Activated CD8-positive, alpha-beta memory T cell treated with anti-CD3 and anti-CD28 coated beads, Interleukin-2, amount 50 U/mL, for 24 hours (primary cell): Measurements from ENCODE around the gene MAD2L1BP.
"Not testable (repeated sequence)": the region's sequence is repeated elsewhere in the genome, so short reads cannot be mapped to it uniquely, and the experiment has no call there.

Source experiments
- DNase-seq: peaks from one replicate; pipeline ENCODE4 v3.0.0-alpha.2; 2020; ENCODE audit errors: extremely low read depth

Gene MAD2L1BP

GRCh38 chr6:43635387-43636307 is at the start of gene MAD2L1BP:
MAD2L1BP (plus strand) TSS chr6:43635840; CDS start chr6:43635876, 36 bp downstream.
- DNase-seq, result peak; percentile 63

- no peak for DNase-seq
Observed at GRCh38 chr6:43588194-43588593, 47.4 kb upstream of the MAD2L1BP start.

- not testable (repeated sequence) for DNase-seq
Observed at GRCh38 chr6:43589564-43589963, 46.1 kb upstream of the MAD2L1BP start.

GRCh38 chr6:43593938-43594337 is 41.7 kb upstream of the MAD2L1BP start:
- no peak for DNase-seq

- no peak for DNase-seq
Observed at GRCh38 chr6:43600595-43600994, 35.0 kb upstream of the MAD2L1BP start.

- DNase-seq, result no peak
Observed at GRCh38 chr6:43604174-43604573, 31.5 kb upstream of the MAD2L1BP start.

- DNase-seq, result no peak
Observed at GRCh38 chr6:43606019-43606418, 29.6 kb upstream of the MAD2L1BP start.

GRCh38 chr6:43608310-43608763 is 27.3 kb upstream of the MAD2L1BP start:
- no peak for DNase-seq

GRCh38 chr6:43608807-43609206 is 26.8 kb upstream of the MAD2L1BP start:
- no peak for DNase-seq

- DNase-seq, result no peak
Observed at GRCh38 chr6:43609402-43609801, 26.2 kb upstream of the MAD2L1BP start.

- no peak for DNase-seq
Observed at GRCh38 chr6:43610431-43610830, 25.2 kb upstream of the MAD2L1BP start.

GRCh38 chr6:43613721-43614395 is 21.8 kb upstream of the MAD2L1BP start:
- DNase-seq, result no peak

GRCh38 chr6:43614396-43614730 is 21.3 kb upstream of the MAD2L1BP start:
- no peak for DNase-seq

- no peak for DNase-seq
Observed at GRCh38 chr6:43616725-43617472, 18.7 kb upstream of the MAD2L1BP start.

GRCh38 chr6:43621078-43621835 is 14.4 kb upstream of the MAD2L1BP start:
- DNase-seq, result no peak

- DNase-seq, result no peak
Observed at GRCh38 chr6:43621836-43622180, 13.8 kb upstream of the MAD2L1BP start.

GRCh38 chr6:43622541-43622940 is 13.1 kb upstream of the MAD2L1BP start:
- DNase-seq, result no peak

GRCh38 chr6:43623880-43624785 is 11.5 kb upstream of the MAD2L1BP start:
- DNase-seq, result no peak

GRCh38 chr6:43624786-43625288 is 10.8 kb upstream of the MAD2L1BP start:
- no peak for DNase-seq

- DNase-seq, result no peak
Observed at GRCh38 chr6:43625393-43625992, 10.1 kb upstream of the MAD2L1BP start.
